ENCODE data around the gene UBLCP1. TPM values are rescaled to one million over a fixed set of nuclear protein-coding genes. Genes with fewer than 3 reads are reported as not detected.

The UBLCP1 gene
- total and polyA plus RNA-seq, 8 donors: 6.2 to 11.7 (median 10.5) TPM

DNA sequence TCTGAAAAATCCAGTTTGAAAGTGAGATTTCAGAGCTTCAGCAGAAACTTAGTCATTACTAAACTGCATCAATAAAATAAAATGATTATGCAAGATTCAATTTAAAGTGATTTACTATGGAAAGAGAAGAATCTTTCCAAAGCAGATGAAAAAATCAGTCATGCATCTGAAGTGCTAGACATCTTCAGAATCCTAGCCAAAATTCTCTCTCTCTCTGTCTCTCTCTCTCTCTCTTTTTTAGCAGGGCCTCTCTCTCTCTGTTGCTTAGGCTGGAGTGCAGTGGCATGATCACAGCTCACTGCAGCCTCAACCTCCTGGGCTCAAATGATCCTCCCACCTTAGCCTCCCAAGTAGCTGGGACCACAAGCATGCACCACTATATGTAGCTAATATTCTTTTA lies 18.2 kb upstream of the UBLCP1 start:
- Histone ChIP-seq H3K4me3 (no peak overlapping the region), H3K4me1 (no peaks in the 10 kb centered on the region), H3K27ac (no peak overlapping the region), H3K27me3 (peaks cover 0 to 4% (median 2%) of the 10 kb centered on the region in 4 donors), H3K9me3 (no peaks in the 10 kb centered on the region), H3K36me3 (no peaks in the 10 kb centered on the region)
- DNase-seq (no peak), FAIRE-seq (no peak), ATAC-seq (no peak)
- intact Hi-C loops (cut with DNase I): no loop called here
- TF ChIP-seq, protein P1, sequence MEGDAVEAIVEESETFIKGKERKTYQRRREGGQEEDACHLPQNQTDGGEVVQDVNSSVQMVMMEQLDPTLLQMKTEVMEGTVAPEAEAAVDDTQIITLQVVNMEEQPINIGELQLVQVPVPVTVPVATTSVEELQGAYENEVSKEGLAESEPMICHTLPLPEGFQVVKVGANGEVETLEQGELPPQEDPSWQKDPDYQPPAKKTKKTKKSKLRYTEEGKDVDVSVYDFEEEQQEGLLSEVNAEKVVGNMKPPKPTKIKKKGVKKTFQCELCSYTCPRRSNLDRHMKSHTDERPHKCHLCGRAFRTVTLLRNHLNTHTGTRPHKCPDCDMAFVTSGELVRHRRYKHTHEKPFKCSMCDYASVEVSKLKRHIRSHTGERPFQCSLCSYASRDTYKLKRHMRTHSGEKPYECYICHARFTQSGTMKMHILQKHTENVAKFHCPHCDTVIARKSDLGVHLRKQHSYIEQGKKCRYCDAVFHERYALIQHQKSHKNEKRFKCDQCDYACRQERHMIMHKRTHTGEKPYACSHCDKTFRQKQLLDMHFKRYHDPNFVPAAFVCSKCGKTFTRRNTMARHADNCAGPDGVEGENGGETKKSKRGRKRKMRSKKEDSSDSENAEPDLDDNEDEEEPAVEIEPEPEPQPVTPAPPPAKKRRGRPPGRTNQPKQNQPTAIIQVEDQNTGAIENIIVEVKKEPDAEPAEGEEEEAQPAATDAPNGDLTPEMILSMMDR (IDR thresholded peaks at IDR 0.05): no peak

DNA sequence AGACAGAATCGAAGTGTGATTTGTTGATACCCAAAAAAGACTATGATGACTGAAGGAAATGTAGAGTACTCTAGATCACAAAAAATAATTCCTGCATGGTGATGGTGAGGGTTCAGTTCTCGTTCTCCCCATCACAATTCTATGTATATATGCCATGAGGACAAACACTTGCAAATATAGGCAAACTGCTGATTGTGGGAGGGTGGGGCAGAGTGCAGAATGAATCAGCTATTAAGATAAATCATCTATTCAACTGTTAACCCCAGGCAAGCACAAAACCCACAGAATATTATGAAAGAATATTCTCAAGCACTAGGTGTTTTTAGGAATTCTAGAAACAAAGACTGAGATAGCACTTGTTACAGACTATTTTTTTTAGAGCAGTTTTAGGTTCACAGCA lies 13.9 kb upstream of the UBLCP1 start:
- Histone ChIP-seq H3K4me3 (no peak overlapping the region), H3K27me3 (peaks cover 0 to 4% (median 2%) of the 10 kb centered on the region in 4 donors), H3K27ac (no peak overlapping the region), H3K9me3 (no peaks in the 10 kb centered on the region), H3K36me3 (no peaks in the 10 kb centered on the region), H3K4me1 (no peaks in the 10 kb centered on the region)
- intact Hi-C loops (cut with DNase I): no loop called here
- no peak for FAIRE-seq
- no peak for ATAC-seq
- no peak for DNase-seq
- TF ChIP-seq, protein P1 (IDR thresholded peaks at IDR 0.05): no peak
- WGBS, 2 donors: 50 to 63% methylated on average over 2 of the region's 2 CpGs

DNA sequence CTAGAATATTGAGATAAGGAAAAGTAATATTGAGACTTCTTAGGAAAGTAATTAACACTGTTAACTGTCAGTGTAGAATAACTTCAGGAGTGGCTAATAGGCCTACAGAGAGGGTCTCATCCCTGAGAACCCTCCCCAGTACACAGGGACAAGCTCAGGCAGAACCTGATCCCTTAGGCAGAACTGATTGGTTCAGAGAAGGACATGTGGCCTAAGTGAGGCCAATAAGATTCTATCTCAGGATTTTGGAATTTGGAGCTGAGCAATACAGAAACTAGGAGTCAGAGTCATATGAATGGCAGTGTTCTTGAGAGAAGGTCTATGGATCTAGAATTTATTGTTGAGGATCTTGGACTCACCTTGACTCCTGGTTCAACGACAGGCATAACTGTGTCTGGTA lies 10.9 kb upstream of the UBLCP1 start:
- H3K27ac ChIP-seq: no peak overlapping the region
- no peak overlapping the region for H3K4me3 ChIP-seq
- no peaks in the 10 kb centered on the region for H3K4me1 ChIP-seq
- ATAC-seq (no peak), FAIRE-seq (no peak), DNase-seq (no peak)
- H3K9me3 ChIP-seq: no peaks in the 10 kb centered on the region
- no peaks in the 10 kb centered on the region for H3K36me3 ChIP-seq
- H3K27me3 ChIP-seq: peaks cover 0 to 10% (median 0%) of the 10 kb centered on the region in 4 donors
- intact Hi-C loops (cut with DNase I): no loop called here
- 0 to 24% methylated on average over 1 of the region's 1 CpG for WGBS, 2 donors
- TF ChIP-seq, protein P1 (IDR thresholded peaks at IDR 0.05): no peak

DNA sequence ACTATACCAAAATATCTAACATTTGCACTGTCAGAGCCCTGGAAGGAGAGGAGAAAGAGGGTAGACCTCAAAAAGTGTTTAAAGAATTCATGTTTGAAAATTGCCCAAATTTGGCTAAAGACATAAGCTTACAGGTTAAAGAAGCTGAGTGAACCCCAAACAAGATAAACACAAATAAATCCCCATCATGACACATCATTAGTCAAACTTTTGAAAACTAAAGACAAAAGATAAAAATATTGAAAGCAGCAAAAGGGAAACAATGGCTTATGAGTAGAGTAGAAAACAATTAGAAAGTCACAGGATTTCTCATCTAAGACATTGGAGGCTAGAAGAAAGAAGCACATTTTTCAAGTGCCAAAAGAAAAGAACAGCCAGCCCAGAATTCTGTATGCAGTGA lies 6.1 kb upstream of the UBLCP1 start:
- intact Hi-C loops (cut with DNase I): no loop called here

DNA sequence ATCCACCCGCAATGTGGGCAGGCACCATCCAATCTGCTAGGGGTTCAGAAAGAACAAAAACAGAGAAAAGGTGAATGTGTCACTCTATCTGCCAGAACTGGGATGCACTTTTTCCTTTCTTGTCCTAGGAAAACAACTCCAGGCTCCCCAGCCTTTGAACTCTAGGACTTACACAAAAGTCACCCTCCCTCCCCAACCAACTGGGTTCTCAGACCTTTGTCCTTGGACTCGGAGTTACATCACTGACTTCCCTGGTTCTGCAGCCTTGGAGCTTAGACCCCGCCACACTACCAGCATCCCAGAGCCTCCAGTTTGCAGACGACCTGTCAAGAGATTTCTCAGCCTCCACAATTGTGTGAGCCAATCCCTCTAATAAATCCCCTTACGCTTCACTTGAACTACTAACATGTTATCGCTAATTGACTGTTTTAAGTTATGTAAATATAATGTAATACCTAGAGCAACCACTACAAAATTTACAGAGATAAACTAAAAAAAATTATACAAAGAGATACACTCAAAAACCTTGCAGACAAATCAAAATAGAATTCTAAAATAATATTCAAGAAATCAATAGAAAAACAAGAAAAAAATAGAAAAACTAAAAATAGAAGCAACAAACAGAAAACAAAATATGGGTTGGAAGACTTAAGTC lies 5.3 kb upstream of the UBLCP1 start:
- Histone ChIP-seq H3K4me1 (peaks cover 0 to 4% (median 0%) of the 10 kb centered on the region in 3 donors), H3K4me3 (no peak overlapping the region), H3K9me3 (no peaks in the 10 kb centered on the region), H3K27me3 (peaks cover 0 to 12% (median 0%) of the 10 kb centered on the region in 4 donors), H3K36me3 (no peaks in the 10 kb centered on the region), H3K27ac (no peak overlapping the region)
- ATAC-seq: no peak
- FAIRE-seq: no peak
- TF ChIP-seq, protein P1 (IDR thresholded peaks at IDR 0.05): peak in 1 of 4 donors; percentile 24
- DNase-seq: no peak
- intact Hi-C loops (cut with DNase I): no loop called here
- 61 to 74% methylated on average over 6 of the region's 6 CpGs for WGBS, 2 donors

More for the DNA sequence above, 6.1 kb upstream of the UBLCP1 start:
- Histone ChIP-seq H3K4me1 (no peaks in the 10 kb centered on the region), H3K9me3 (no peaks in the 10 kb centered on the region), H3K27ac (no peak overlapping the region), H3K36me3 (no peaks in the 10 kb centered on the region), H3K27me3 (peaks cover 0 to 12% (median 0%) of the 10 kb centered on the region in 4 donors), H3K4me3 (no peak overlapping the region)
- DNase-seq: no peak
- ATAC-seq: no peak
- TF ChIP-seq, protein P1 (IDR thresholded peaks at IDR 0.05): no peak
- FAIRE-seq: no peak
